ENCODE results near the gene ZNF438.

The ZNF438 gene

DNA sequence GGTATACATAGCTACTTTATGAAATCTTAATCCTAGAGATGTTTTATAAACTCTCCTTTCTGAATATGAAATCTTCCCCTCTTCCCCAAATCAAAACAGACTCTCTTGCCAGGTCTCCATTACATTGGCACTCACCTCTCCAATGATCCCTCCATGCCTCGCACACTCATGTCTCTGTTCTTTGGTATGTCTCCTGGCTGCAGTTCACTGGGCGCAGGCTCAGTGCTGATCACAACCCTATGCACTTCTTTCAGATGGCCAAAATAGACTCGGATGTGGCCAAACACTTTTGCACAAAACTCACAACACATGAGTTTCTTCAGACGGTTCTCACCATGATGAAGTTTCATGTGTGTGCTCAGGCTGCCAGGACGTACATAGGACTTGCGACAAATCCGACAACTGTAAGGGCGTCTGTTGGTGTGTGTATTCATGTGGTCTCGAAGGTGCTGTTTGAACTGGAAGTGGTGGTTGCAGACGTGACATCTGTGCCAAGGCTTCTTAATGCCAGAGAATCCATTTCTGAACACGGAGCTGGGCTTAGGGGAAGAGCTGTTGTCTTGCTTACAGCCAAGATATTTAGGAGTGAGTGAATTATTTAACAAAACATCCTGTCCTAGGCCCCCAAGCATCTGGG lies 183.2 kb downstream of the ZNF438 start:
- no peak for DNase-seq (ENCODE audit: low read depth, low spot score)

DNA sequence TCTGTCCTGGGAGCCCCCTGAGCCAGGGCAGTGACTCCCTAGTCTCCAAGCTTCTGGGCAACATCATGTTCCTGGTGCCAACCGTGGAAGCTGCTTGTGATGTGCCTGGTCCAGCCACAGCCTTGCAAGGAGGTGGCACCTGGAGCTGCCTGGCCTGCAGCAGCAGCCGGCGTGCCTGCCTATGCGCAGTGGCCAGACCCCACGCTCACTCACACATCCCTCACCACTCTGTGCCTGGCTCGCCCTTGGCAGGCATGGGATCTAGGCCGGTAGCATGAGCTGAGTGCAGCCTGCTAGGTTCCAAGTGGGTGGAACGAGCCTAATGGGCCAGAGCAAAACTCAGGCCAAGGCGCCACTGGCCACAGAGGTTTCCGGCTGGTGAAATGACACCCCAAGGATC lies 184.0 kb downstream of the ZNF438 start:
- no peak for DNase-seq (ENCODE audit: low read depth, low spot score)

DNA sequence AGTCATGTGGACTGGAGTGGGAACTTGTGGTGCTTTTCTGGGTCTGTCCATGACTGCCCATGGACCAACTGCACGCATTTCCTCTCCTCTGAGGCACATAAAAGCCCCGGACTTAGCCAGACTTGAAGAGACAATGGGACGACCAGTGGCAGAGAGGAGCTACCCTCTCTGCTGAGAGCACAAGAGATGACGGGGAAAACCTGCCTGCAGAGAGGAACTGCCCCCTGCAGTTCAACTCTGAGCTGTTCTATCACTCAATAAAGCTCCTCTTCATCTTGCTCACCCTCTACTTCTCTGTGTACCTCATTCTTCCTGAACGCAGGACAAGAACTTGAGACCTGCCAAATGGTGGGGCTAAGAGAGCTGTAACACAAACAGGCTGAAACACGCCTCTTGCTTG lies 184.5 kb downstream of the ZNF438 start:
- DNase-seq (ENCODE audit: low read depth, low spot score) = no peak

DNA sequence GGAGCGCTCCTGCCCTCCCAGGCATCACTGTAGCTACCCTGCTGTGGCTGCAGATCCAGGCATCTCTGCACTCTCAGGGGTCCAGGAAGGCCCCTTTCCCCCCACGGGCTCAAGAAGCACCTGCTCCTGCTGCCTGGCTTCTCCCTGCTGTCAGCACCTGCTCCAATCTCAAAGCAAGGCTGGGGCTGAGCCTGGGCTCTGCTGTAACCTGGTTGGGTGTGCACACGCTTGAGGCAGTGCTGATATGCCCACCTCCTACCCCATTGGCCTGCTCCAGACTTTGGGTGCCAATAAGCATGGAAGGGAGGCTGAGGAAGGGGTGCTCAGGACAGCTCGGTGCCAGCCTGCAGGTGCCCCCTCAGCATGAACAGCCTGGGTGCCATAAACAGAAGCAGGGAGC lies 185.0 kb downstream of the ZNF438 start:
- DNase-seq (ENCODE audit: low read depth, low spot score) = no peak

DNA sequence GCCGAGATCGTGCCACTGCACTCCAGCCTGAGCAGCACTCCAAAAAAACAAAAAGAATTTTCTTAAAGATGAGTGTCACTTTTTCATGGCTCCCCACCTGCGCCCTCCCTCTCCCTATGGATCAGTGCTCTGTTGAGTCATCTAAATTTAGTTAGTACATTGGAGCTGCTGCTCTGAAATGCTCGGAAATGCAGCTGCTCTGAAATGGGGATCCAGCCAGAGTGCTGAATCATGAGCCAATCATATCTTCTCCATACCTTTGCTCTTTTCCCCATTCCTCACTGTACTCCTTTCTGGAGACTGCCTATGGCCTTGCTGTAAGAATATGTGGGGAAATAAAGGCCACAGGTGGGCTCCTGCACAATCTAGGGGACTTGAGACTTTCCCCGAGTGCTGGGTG lies 188.8 kb downstream of the ZNF438 start:
- DNase-seq (ENCODE audit: low read depth, low spot score) = no peak

DNA sequence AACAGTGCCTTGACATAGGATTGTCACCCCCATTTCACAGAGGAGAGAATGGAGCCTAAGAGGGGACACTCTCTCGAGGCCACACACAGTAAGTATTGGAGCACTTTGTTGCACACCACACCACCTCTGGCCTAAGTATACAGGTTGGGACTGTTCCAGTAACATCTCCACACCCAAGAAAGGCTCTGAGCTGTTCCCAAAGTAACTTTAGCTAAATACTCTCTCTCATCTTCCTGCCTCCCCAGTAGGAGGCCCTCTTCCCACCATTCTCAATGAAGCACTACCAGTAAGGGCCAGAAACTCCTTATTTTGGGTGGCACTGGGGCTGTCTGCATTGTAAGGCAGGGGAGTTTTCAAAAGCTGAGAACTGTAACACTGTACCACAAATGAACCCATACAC lies 189.5 kb downstream of the ZNF438 start:
- DNase-seq (ENCODE audit: low read depth, low spot score) = no peak

DNA sequence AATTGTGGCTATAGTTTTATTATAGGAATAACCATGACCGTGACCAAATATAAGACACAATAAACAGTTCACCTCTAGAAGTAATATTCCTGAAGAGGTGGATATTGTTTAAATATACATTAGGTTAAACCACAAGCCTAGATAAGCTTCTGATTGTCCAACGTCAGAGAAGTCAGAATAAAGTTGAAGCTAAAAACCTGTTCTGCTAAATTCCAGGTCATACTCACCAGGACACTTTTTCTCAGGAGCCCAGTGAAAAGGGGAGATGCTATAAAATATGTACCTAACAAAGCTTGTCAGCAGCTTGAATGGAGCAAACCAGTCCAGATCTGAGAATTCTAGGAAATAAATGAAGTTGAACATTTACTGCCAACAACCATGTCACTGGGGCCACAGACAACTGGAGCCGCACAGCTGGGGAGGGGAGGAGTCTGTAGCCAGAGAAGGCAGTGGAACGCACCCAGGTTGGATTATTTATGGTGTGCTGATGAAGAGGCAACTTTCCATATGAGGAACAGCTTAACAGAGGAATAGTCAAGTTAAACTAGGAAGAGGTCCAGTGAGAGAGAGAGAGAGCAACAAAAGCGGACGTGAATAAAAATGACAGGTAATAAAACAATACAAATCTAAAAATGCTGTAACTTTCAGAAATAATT lies 191.1 kb downstream of the ZNF438 start:
- DNase-seq (ENCODE audit: low read depth, low spot score) = no peak

DNA sequence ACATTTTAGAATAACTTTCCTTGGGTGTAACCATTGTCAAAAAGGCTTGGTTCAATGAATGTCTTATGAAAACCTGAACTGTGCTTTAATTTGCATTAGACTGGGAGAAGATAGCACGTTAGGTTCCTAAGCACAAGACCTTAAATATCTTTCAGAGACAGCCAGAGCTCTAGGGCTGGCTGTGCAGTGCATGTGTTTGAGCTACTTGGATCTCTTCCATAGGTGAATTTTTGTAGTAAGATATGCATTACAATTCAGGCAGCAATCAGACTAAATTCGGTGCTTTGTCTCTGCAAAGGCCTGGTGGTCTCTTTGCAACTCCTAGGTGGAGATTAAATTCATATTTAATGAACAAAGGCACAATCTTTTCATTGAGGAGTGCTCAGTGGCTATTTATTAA lies 192.0 kb downstream of the ZNF438 start:
- DNase-seq (ENCODE audit: low read depth, low spot score) = no peak

DNA sequence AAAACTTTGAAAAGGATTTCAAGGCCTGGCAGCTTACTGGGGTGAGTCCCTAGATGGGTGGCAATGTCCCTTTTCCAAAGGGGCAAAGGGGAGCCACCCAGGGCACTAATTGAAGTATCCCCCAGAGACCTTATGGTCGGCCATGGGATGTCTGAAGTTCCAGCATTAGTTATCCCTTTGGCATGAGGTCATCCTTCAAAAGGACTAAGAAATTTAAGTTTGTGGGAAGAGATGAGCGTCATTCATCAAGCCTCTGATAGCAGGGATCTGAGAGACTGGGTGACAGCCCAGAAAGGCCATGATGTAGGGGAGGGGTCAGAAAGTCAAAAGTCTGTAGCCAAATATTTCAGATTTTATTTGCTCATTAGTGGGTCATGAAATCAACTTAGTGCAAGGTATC lies 195.3 kb downstream of the ZNF438 start:
- no peak for DNase-seq (ENCODE audit: low read depth, low spot score)

DNA sequence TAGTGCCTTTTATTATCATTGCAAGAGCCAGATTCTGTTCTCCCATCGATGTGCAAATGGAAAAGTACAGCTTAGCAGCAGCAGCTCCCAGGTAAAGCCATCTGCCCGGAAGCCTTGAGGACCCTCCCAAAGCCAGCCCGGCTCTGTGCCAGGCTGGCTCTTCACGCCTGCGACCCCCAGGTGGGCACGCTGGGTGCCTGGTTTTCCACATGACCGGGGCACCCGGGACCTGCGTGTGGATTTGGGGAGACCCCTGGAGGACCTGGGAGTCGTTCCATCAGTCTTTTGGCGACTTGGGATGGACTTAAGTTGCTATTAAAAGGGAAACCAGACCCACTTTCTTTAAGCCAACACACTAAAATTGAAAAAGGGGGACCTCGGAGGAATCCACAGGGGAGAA lies 196.5 kb downstream of the ZNF438 start:
- no peak for DNase-seq (ENCODE audit: low read depth, low spot score)

DNA sequence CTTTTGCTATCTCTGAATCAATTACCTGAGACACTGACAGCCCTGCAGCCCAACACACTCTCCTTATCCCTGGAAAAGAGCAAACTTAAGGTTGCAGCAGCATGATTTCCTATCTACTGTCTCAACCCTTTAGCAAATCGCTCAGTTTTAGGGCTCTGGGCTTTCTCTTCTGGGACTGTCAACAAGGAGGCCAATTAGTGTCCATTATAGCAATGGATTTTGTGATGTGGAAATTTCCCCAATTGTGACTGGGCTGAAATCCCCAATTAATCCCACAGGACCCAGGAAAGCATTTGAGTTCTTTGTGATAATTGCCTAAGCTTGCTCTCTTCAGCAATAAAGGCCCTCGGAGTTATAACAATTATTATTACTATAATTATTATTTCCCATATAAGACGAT lies 197.0 kb downstream of the ZNF438 start:
- DNase-seq (ENCODE audit: low read depth, low spot score) = no peak

DNA sequence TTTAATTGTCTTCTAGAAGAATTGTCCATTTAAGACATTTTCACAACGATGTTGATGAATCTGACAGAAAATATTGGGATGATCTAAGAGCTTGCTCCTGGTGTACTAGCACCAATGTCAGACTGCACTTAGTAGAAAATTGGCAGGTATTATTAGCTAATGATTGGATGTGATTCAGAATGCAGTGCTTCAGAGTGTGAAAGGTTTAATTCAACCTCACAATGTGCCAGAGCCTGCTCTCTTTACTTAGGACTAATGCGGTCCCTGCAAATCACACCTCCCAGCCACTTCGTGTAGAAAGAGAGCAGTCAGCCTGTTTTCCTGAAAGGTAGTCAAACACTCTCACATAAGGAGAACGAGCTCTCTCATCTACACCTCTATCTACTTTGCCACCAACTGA lies 197.5 kb downstream of the ZNF438 start:
- DNase-seq (ENCODE audit: low read depth, low spot score) = no peak

DNA sequence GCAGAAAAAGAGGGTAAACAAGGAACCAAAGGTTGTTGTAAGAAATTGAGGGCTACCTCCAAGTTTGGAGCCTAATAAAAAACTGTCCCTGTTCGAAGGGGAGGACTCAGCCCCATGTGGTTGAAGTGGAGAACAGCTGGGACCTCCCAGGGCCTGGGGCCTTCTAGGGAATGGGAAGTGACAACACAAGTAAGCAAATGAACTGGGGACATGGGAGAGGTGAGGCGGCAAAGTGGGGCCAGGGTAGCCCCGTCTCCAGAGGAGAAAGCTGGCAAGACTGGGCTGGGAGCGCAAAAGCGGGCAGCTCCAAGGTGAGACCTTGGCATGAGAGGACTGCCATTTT lies 198.1 kb downstream of the ZNF438 start:
- DNase-seq (ENCODE audit: low read depth, low spot score) = no peak

DNA sequence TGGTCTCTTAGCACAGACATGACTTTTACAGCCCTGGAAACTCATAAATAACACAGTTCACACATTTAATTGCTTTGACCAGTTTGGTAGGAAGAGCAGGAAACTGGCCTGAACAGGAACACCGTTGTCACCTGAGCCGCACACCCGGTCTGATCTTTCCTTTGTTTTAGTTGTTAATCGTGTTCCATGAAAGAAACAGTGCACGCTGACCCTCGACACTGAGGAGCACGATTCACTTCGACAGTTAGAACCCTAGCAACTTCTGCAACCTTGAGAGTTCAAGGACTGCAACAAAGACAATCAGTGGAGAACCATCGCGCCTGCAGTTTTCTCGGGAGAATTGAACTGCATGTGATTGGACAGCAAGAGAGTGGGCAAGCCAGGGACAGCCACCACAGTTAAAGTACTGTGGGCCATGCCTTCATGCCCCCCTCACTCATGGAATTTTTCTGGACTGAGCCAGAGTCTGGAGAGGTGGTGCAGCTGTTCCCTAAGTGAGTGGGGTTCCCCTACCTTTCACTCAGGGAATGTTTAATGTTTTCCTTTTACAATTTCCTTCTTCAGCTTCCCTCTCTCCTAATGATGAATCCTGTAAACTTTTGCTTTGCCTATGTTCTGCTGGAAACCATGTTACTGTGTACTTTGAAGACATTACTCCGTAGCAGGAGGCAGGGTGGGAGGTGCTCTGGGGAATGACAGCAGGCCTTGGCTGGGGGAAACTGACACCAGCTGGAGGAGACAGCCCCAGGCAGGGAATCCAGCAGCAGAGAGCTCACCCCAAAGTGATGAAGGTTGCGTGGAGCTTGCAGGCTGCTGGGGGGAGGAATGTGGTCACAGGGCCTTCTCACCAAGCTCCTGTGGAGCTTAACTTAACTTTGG lies 198.7 kb downstream of the ZNF438 start:
- no peak for DNase-seq (ENCODE audit: low read depth, low spot score)

DNA sequence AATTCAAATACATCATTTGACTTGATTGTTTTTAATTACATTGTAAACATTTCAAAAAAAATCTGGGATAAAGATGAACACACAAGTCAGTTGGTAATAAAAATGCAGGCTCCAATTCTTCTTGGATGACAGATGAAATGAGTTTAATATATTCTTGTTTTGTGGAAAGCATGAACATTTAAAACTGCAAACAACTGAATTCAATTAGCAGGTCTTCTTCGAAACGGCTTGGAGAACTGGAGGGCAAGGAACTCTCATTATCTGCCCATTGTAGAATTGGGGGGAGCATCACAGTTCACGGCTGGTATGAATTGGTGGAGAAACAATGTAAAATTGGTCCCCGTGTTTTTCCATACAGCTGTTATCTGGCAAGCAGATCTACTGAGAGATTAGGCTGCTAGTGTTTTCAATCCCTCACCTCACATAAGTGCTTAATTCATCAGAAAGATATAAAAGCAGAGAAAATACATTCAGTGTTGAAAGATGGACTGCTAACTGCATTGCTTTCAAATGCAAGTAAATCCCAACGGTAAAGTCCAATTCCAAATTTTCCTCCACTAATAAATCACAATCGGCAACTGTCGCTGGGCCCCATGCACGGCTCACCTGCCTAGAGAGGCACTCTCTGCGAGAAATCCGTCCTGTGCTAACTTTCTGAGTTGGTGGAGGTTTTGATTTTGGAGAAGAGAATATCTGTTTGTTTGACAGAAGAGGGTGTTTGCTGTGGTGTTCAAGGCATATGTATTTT lies 199.5 kb downstream of the ZNF438 start:
- DNase-seq (ENCODE audit: low read depth, low spot score) = no peak

DNA sequence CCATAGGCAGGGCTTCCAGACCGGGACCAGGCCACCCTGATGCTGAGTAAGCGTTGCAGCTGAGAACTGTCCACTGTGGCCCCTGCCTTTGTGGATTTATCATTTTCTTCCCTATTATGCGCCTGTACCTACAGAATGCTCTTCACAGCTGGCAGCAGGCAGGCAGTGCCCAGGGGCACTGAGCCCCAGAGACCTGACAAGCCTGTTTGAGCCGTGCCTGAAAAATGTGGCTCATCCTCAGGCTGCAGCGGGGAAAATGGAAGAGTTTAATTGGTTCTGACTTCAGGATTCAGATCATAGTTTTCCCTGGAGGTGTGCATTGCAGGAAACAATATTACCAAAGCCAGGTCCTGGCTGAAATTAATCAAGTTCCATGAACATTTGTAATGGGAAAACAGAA lies 200.2 kb downstream of the ZNF438 start:
- DNase-seq (ENCODE audit: low read depth, low spot score) = no peak

DNA sequence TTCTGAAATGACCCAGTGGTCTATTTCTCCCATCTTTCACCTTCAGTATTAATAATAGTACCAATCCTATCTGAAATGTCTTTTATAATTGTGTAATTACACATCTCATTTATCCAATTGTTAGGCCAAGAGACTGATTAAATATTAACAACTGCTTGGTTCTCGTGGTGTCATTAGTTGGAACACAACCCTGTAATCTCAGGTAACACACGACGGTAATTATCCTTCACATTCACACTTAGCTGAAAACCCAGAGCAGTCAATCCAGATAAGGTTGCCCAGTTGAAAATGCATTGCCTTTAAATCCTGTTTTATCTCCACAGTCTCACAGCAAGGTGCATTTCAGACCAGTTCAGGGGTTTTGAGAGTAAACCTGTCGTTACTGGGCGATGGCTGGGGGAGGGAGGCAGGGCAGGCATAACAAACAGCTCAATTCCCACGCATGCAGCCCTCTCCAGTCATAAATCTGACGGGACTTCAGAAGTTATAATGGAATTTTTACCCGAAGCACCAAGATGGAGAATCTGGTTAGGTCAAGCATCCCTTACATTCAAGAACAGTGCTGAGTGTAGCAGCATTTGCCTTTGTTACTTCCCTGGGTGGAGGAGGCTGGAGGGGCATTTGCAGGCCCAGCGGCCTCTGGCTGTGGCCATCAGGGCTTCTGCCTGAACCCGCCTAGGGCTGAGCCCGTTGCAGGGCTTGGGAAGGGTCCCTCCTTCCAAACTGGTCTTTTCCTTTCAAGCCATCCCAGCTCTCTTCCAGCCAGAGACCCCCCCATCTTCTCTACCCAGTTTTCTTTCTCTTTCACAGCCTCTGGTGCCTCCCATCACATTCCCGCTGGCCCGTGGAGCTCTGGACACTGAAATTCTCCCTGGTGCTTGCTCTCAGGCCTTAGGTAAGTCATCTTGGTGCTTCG lies 201.1 kb downstream of the ZNF438 start:
- DNase-seq (ENCODE audit: low read depth, low spot score) = no peak

DNA sequence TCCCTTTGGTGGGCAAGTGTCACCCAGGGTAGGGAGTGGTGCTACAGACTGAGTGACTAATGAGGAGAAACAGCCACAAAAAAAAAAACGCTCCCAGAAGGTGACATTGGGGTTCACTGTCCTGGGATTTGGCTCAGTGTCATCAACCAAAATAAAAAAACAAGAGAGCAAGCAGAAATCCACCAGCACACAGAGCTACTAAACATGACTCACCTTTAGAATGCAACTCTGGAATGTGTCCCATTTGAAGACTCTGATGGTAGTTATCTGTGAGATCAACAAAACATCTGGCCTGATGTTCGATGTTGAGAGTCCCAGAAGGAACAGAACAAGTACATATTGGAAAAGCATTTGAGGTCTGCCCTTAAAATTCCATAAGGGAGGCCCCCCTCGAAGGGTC lies 201.8 kb downstream of the ZNF438 start:
- no peak for DNase-seq (ENCODE audit: low read depth, low spot score)

DNA sequence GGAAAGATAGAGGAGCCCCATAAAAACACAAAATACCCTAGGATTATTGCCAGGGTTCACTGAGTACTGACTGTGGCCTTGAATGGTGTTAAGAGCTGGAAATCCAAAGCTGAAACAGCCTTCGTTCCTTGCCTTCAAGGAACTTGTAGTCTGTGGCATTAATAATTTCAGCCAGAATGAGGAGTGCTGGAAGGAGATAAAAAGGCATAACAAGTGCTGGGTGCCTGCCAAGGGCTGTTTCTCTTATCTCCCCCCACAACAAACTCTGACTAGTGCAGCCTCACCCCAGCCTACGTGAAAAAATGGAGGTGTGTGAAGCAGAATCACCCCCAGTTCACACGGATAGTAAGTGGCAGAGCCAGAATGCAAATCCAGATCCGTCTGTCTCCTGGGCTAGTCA lies 203.0 kb downstream of the ZNF438 start:
- DNase-seq (ENCODE audit: low read depth, low spot score) = no peak

DNA sequence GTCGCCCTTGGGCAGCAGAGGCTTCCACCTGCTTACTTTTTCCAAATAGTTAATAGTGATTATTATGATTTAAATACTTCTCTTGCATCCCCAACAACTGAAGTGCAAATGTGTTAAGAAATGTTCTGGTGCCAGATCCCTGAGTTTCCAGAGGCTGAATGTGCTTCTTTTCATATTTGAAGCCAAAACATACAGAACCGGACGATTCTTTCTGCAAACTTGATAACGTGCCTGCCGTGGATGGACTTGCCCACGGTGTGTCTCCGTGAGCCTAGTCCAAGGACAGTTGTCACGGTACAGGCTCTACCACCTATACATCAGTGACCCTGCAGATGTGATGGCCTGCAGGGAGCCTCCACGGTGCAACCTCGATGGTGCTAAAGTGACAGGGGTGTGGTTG lies 203.5 kb downstream of the ZNF438 start:
- no peak for DNase-seq (ENCODE audit: low read depth, low spot score)

DNA sequence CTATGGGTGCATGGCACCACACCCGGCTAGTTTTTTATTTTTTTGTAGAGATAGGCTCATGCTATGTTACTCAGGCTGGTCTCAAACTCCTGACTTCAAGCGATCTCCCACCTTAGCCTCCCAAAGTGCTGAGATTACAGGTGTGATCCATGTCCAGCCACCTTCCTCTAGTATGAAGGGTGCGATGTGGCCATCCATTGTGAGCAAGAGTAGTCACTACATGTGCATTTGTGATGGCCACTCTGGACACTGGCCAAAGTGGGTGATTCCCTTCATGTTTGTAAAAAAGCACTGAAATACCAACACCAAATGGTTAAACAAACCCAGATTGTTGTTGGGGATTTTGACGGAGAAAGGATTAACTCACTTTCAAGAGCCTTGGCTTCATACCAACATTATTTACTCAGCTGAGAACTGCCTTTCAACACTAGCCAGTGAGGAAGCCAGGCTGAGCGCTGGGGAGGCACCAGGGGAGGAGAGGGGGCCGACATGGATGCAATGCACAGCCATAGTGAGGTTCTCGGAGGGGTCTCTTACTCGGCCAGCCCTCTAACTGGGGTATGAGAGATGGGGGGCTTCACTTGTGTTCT lies 204.0 kb downstream of the ZNF438 start:
- no peak for DNase-seq (ENCODE audit: low read depth, low spot score)

Data from iPS DF 19.7 (cell line).